HepG2 (cell line): ENCODE results near the gene UNC119B. TPM values are rescaled to one million over a fixed set of nuclear protein-coding genes. Genes with fewer than 3 reads are reported as not detected.

ENCODE experiments used
- HOXD1 ChIP-seq: sonication (generic); formaldehyde crosslinking; IDR thresholded peaks from 2 replicates; pipeline ENCODE4 v1.5.0; 2020; ENCODE audit warnings: missing genetic modification reagents
- IRX3 ChIP-seq: sonication (generic); formaldehyde crosslinking; IDR thresholded peaks from 2 replicates; pipeline ENCODE4 v1.8.1; 2023; ENCODE audit warnings: mild to moderate bottlenecking, low read depth, missing genetic modification reagents, borderline replicate concordance
- KDM2A ChIP-seq: sonication (generic); formaldehyde crosslinking; IDR thresholded peaks from 2 replicates; pipeline ENCODE4 v1.4.0; 2020; ENCODE audit warnings: low read depth, missing genetic modification reagents, borderline replicate concordance
- KLF15 ChIP-seq: sonication (generic); formaldehyde crosslinking; IDR thresholded peaks from 2 replicates; pipeline ENCODE4 v1.8.1; 2023; ENCODE audit warnings: borderline replicate concordance, mild to moderate bottlenecking, inconsistent platforms, missing genetic modification reagents, mixed read lengths
- MXI1 ChIP-seq: IDR thresholded peaks from 3 replicates; pipeline ENCODE4 v1.6.1; 2012; ENCODE audit warnings: low read depth, low read length, inconsistent platforms, borderline replicate concordance
- NCOA2 ChIP-seq: sonication (generic); formaldehyde crosslinking; IDR thresholded peaks from 2 replicates; pipeline ENCODE4 v1.8.0; 2022; ENCODE audit warnings: inconsistent platforms
- RBM39 ChIP-seq: fragments of 200-400 bp; formaldehyde crosslinking; IDR thresholded peaks from one replicate; pipeline ENCODE4 v1.6.1; 2018; ENCODE audit warnings: antibody characterized with exemption, mild to moderate bottlenecking, low read depth, low read length; ENCODE audit not compliant: poor library complexity, severe bottlenecking
- SMAD3 ChIP-seq: sonication (generic); formaldehyde crosslinking; IDR thresholded peaks from 2 replicates; pipeline ENCODE4 v1.4.0; 2020; ENCODE audit warnings: missing genetic modification reagents
- polyA plus RNA-seq, 8 experiments: library from polyadenylated mRNA; depleted of rRNA in 3 of 8; stranded (reverse) in 7 of 8; unstranded in 1 of 8; fragments of >200 nt; fragmentation: Illumina TruSeq in 4 of 8; extraction: Trizol in 4 of 8; gene quantifications; 2 replicates each; pipeline versions ENCODE4 v1.2.1 to v1.2.3, GENCODE V29; 2011 to 2016; ENCODE audit warnings: low read depth in 4 of 8, missing spikeins in 1 of 8, mixed read lengths in 1 of 8; ENCODE audit not compliant: insufficient read depth in 1 of 8
- total RNA-seq, 5 experiments: library from RNA; depleted of rRNA; stranded (reverse); fragments of >200 nt; fragmentation: Illumina TruSeq; extraction: Trizol; gene quantifications; 2 replicates each; pipeline ENCODE4 v1.2.3, GENCODE V29; 2016; ENCODE audit warnings: low read depth in 1 of 5
- TF ChIP-seq, protein P1 (sequence below): IDR thresholded peaks from 2 replicates; pipeline ENCODE4 v1.6.1; 2016
- TF ChIP-seq, protein P2 (sequence below): sonication (generic); formaldehyde crosslinking; IDR thresholded peaks from 2 replicates; pipeline ENCODE4 v1.4.0; 2020; ENCODE audit warnings: missing genetic modification reagents, borderline replicate concordance
- TF ChIP-seq, protein P3 (sequence below): sonication (generic); formaldehyde crosslinking; IDR thresholded peaks from 2 replicates; pipeline ENCODE4 v1.4.0; 2020; ENCODE audit warnings: mild to moderate bottlenecking, missing genetic modification reagents
- TF ChIP-seq, protein P4 (sequence below): sonication (generic); formaldehyde crosslinking; IDR thresholded peaks from 2 replicates; pipeline ENCODE4 v1.4.0; 2020; ENCODE audit warnings: missing genetic modification reagents, mild to moderate bottlenecking, borderline replicate concordance
- TF ChIP-seq, protein P5 (sequence below): sonication (generic); formaldehyde crosslinking; IDR thresholded peaks from 2 replicates; pipeline ENCODE4 v1.5.0; 2020; ENCODE audit warnings: mild to moderate bottlenecking, missing genetic modification reagents, borderline replicate concordance

Gene UNC119B
- total and polyA plus RNA-seq, 2 of the 13 experiments (the other 11 are each of a cell fraction or from before 2014, with no cell fraction given), result 19.6 to 19.7 TPM

DNA sequence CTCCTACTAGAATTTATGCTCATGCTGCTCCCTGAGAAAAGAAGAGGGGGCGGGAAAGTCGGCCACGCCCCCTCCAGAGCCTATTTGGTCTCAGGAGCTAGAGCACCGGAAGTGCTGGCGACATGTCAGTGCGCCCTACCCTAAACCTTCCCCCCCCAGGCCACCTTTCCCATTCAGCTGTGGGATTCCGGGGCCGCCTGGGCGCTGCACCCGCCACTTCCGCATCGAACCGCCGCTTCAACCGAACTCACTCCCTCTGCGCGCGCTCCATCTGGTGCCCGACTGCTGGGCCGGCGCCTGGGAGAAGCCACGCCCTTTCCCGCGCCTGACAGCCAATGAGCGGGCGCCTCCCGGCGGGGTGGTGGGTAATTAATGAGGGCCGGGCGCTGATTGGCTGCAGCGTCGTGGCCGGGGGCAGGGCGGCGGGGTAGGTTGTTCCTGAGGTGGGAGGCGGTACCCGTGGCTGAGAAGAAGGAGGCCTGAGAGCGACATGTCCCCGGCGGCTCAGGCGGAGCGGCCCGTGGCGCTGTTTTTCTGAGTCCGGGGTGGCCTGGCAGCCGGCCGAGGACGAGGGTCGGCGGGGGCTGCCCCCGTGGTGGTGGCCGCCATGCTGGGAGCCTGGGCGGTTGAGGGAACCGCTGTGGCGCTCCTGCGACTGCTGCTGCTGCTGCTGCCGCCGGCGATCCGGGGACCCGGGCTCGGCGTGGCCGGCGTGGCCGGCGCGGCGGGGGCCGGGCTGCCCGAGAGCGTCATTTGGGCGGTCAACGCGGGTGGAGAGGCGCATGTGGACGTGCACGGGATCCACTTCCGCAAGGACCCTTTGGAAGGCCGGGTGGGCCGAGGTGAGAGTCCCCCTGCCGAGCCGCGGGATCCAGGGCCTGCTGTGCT lies 23.3 kb upstream of the UNC119B start, which contains the start of gene MLEC (continued):
- TF ChIP-seq, protein P1, sequence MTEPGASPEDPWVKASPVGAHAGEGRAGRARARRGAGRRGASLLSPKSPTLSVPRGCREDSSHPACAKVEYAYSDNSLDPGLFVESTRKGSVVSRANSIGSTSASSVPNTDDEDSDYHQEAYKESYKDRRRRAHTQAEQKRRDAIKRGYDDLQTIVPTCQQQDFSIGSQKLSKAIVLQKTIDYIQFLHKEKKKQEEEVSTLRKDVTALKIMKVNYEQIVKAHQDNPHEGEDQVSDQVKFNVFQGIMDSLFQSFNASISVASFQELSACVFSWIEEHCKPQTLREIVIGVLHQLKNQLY (CRISPR knock-in tag), result no peak
- TF ChIP-seq NCOA2 (CRISPR knock-in tag) (peak; percentile 73; the same call in 1 of the 2 replicates), RBM39 (peak; percentile 78), IRX3 (CRISPR knock-in tag) (peak; percentile 40; the same call in 1 of the 2 replicates), KDM2A (CRISPR knock-in tag) (peak; percentile 73; the same call in 1 of the 2 replicates), SMAD3 (CRISPR knock-in tag) (peak; percentile 17; the same call in 1 of the 2 replicates), HOXD1 (CRISPR knock-in tag) (peak; percentile 61), MXI1 (peak; percentile 81; the same call in 1 of the 3 replicates), KLF15 (CRISPR knock-in tag) (0 out of 2 replicates have a peak, but pooled peaks have one; percentile 34)
- TF ChIP-seq, protein P2, sequence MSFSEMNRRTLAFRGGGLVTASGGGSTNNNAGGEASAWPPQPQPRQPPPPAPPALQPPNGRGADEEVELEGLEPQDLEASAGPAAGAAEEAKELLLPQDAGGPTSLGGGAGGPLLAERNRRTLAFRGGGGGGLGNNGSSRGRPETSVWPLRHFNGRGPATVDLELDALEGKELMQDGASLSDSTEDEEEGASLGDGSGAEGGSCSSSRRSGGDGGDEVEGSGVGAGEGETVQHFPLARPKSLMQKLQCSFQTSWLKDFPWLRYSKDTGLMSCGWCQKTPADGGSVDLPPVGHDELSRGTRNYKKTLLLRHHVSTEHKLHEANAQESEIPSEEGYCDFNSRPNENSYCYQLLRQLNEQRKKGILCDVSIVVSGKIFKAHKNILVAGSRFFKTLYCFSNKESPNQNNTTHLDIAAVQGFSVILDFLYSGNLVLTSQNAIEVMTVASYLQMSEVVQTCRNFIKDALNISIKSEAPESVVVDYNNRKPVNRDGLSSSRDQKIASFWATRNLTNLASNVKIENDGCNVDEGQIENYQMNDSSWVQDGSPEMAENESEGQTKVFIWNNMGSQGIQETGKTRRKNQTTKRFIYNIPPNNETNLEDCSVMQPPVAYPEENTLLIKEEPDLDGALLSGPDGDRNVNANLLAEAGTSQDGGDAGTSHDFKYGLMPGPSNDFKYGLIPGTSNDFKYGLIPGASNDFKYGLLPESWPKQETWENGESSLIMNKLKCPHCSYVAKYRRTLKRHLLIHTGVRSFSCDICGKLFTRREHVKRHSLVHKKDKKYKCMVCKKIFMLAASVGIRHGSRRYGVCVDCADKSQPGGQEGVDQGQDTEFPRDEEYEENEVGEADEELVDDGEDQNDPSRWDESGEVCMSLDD (CRISPR knock-in tag), result 0 out of 2 replicates have a peak, but pooled peaks have one; percentile 34
- TF ChIP-seq, protein P3, sequence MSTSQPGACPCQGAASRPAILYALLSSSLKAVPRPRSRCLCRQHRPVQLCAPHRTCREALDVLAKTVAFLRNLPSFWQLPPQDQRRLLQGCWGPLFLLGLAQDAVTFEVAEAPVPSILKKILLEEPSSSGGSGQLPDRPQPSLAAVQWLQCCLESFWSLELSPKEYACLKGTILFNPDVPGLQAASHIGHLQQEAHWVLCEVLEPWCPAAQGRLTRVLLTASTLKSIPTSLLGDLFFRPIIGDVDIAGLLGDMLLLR (CRISPR knock-in tag), result no peak; the same call in 1 of the 2 replicates
- TF ChIP-seq, protein P4, sequence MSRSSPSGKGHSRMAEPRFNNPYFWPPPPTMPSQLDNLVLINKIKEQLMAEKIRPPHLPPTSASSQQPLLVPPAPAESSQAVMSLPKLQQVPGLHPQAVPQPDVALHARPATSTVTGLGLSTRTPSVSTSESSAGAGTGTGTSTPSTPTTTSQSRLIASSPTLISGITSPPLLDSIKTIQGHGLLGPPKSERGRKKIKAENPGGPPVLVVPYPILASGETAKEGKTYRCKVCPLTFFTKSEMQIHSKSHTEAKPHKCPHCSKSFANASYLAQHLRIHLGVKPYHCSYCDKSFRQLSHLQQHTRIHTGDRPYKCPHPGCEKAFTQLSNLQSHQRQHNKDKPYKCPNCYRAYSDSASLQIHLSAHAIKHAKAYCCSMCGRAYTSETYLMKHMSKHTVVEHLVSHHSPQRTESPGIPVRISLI (CRISPR knock-in tag), result no peak
- TF ChIP-seq, protein P5, sequence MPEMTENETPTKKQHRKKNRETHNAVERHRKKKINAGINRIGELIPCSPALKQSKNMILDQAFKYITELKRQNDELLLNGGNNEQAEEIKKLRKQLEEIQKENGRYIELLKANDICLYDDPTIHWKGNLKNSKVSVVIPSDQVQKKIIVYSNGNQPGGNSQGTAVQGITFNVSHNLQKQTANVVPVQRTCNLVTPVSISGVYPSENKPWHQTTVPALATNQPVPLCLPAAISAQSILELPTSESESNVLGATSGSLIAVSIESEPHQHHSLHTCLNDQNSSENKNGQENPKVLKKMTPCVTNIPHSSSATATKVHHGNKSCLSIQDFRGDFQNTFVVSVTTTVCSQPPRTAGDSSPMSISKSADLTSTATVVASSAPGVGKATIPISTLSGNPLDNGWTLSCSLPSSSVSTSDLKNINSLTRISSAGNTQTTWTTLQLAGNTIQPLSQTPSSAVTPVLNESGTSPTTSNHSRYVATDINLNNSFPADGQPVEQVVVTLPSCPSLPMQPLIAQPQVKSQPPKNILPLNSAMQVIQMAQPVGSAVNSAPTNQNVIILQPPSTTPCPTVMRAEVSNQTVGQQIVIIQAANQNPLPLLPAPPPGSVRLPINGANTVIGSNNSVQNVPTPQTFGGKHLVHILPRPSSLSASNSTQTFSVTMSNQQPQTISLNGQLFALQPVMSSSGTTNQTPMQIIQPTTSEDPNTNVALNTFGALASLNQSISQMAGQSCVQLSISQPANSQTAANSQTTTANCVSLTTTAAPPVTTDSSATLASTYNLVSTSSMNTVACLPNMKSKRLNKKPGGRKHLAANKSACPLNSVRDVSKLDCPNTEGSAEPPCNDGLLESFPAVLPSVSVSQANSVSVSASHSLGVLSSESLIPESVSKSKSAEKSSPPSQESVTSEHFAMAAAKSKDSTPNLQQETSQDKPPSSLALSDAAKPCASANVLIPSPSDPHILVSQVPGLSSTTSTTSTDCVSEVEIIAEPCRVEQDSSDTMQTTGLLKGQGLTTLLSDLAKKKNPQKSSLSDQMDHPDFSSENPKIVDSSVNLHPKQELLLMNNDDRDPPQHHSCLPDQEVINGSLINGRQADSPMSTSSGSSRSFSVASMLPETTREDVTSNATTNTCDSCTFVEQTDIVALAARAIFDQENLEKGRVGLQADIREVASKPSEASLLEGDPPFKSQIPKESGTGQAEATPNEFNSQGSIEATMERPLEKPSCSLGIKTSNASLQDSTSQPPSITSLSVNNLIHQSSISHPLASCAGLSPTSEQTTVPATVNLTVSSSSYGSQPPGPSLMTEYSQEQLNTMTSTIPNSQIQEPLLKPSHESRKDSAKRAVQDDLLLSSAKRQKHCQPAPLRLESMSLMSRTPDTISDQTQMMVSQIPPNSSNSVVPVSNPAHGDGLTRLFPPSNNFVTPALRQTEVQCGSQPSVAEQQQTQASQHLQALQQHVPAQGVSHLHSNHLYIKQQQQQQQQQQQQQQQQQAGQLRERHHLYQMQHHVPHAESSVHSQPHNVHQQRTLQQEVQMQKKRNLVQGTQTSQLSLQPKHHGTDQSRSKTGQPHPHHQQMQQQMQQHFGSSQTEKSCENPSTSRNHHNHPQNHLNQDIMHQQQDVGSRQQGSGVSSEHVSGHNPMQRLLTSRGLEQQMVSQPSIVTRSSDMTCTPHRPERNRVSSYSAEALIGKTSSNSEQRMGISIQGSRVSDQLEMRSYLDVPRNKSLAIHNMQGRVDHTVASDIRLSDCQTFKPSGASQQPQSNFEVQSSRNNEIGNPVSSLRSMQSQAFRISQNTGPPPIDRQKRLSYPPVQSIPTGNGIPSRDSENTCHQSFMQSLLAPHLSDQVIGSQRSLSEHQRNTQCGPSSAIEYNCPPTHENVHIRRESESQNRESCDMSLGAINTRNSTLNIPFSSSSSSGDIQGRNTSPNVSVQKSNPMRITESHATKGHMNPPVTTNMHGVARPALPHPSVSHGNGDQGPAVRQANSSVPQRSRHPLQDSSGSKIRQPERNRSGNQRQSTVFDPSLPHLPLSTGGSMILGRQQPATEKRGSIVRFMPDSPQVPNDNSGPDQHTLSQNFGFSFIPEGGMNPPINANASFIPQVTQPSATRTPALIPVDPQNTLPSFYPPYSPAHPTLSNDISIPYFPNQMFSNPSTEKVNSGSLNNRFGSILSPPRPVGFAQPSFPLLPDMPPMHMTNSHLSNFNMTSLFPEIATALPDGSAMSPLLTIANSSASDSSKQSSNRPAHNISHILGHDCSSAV (CRISPR knock-in tag), result no peak
